ENCODE data around the gene RAD51B. TPM values are rescaled to one million over a fixed set of nuclear protein-coding genes. Genes with fewer than 3 reads are reported as not detected.

The RAD51B gene
- total RNA-seq, 1 experiment from 2014 or later: 29.9 TPM

DNA sequence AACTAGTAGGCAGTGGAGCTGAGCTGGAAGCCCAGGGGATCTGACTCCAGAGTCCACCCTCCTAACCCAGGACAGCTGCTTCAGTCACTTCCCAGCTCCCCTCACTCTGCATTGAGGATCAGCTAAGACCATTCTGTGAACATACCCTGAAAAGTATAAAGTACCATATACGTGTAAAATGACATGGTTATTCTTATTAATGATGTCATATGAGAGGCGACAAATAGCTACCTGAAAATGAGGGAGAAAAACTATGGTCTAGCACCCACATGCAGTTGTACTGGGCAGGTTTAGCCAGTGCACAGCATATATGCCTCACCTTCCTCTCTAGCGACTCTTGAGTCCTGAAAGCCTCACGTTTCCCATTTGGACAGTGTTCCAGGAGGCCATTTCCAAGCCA, 461.9 kb downstream of the RAD51B start:
- intact Hi-C loops (cut with micrococcal nuclease; ENCODE audit: unreplicated experiment): no loop called here
- CTCF ChIA-PET: no interaction called here
- TF ChIP-seq, protein P1, sequence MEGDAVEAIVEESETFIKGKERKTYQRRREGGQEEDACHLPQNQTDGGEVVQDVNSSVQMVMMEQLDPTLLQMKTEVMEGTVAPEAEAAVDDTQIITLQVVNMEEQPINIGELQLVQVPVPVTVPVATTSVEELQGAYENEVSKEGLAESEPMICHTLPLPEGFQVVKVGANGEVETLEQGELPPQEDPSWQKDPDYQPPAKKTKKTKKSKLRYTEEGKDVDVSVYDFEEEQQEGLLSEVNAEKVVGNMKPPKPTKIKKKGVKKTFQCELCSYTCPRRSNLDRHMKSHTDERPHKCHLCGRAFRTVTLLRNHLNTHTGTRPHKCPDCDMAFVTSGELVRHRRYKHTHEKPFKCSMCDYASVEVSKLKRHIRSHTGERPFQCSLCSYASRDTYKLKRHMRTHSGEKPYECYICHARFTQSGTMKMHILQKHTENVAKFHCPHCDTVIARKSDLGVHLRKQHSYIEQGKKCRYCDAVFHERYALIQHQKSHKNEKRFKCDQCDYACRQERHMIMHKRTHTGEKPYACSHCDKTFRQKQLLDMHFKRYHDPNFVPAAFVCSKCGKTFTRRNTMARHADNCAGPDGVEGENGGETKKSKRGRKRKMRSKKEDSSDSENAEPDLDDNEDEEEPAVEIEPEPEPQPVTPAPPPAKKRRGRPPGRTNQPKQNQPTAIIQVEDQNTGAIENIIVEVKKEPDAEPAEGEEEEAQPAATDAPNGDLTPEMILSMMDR (conservative IDR thresholded peaks at IDR 0.05): no peak
- no peak for TF ChIP-seq EZH2 (IDR thresholded peaks at IDR 0.05; ENCODE audit: low read depth)

DNA sequence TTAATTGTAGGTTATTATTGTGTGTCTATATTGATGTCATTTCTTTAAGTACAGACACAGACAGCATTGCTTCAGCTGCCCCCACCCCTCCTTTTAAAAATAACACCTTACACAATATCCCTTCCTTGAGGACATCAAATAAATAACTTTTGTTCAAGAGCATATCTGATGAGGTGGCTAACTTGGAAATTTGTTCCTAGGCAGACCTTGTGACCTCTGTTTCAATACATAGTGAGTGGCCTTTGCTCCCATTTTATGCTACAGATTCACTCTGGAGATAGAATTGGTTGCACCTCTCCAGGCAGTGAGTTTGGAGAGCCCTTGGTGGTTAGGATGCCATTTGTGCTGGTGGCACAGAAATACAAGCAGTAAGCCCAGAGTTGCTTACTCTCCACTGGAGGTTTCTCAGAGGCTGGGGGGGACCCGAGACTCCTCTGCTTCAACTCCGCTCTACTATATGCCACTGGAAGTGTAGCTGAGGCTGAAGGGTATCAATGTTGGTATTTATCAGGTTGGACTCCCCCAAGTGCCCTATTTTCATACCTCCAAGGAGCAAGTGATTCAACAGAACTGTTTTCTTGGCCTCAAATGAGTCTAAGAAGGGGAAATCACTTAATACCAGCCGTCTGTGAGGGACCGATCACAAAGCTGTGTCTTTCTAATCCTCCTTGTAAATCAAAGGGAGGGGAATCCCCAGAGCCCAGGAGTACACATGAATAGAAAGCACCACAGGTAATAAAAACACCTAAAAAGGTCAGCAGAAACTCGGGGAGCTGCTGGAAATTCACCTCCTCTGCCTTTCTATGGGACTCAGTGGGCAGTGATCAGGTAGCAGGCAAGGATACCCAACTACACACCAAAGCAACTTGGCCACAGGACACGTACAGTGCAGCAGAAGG, 463.1 kb downstream of the RAD51B start:
- CTCF ChIA-PET: no interaction called here

More for the DNA sequence above, 461.9 kb downstream of the RAD51B start:
- H3K9me2 ChIP-seq (ENCODE audit: insufficient read depth): no peaks in the 10 kb centered on the region
- no peaks in the 10 kb centered on the region for H3K9me3 ChIP-seq (ENCODE audit: insufficient read depth, low read depth)
- H2AFZ ChIP-seq: no peak overlapping the region
- POLR2A ChIA-PET (ENCODE audit: unreplicated experiment): no interaction called here
- H3K27me3 ChIP-seq (ENCODE audit: insufficient read depth, low read depth): no peaks in the 10 kb centered on the region
- H3K36me3 ChIP-seq (ENCODE audit: low read depth): peaks cover 6% of the 10 kb centered on the region; the same call in 1 of the 2 replicates
- H3K79me2 ChIP-seq (ENCODE audit: low read depth): no peaks in the 10 kb centered on the region
- no TSS peak for BruUV-seq (replicated peaks)
- peaks cover 21% of the 10 kb centered on the region for H3K4me1 ChIP-seq (replicated peaks; ENCODE audit: insufficient read depth)
- peaks cover 6% of the 10 kb centered on the region; the same call in 1 of the 2 replicates for H3F3A ChIP-seq (ENCODE audit: insufficient read depth, low read depth)
- DNase-seq: no peak
- no peak overlapping the region for H3K4me2 ChIP-seq
- no peak overlapping the region for H3K27ac ChIP-seq
- no peak overlapping the region for H3K4me3 ChIP-seq
- no peaks in the 10 kb centered on the region for H4K20me1 ChIP-seq (ENCODE audit: insufficient read depth)

DNA sequence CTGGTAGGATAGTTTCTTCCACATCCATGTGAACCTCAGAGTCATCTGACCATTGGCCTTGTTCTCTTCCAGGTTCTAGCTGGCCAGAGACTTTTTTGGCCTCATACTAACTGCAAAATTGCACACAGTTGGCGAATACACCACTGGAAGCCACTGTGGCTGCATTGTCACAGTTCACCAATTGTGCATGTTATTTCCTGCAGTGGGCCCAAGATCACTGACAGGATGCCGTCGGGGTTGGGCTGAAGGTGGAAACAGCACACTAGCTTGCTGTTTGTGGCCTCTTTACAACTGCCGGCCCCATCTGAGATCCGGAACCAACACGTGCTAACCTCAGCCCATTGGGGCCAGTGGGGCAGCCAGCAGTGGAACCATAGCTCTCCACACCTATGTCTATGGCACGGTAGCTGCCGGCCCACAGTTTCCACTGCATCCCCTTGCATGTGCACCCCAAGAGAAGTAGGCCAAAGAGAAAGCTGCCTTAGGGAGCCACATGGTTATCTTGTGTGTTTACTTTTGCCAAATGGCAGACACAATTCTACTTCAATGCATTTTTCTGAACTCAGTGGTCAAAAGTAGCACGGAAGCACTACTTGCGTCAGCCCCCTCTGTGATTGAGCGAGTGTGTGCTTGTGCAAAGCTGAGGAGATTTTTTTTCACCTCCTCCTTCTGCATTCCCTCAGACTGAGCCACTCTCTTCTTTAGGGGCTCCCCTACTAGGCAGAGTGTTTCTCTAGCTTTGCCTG, 464.0 kb downstream of the RAD51B start:
- Histone ChIP-seq H3K9me2 (ENCODE audit: insufficient read depth) (no peaks in the 10 kb centered on the region), H3K27me3 (ENCODE audit: insufficient read depth, low read depth) (no peaks in the 10 kb centered on the region), H3K4me2 (no peak overlapping the region), H3F3A (ENCODE audit: insufficient read depth, low read depth) (no peaks in the 10 kb centered on the region; the same call in 1 of the 2 replicates), H3K4me1 (replicated peaks; ENCODE audit: insufficient read depth) (peaks cover 14% of the 10 kb centered on the region), H4K20me1 (ENCODE audit: insufficient read depth) (no peaks in the 10 kb centered on the region), H3K9me3 (ENCODE audit: insufficient read depth, low read depth) (no peaks in the 10 kb centered on the region), H3K36me3 (ENCODE audit: low read depth) (peaks cover 6% of the 10 kb centered on the region; the same call in 1 of the 2 replicates), H3K27ac (no peak overlapping the region), H3K4me3 (no peak overlapping the region), H3K79me2 (ENCODE audit: low read depth) (no peaks in the 10 kb centered on the region), H2AFZ (no peak overlapping the region)
- BruUV-seq (replicated peaks): no TSS peak
- CTCF ChIA-PET: no interaction called here
- no peak for DNase-seq
- intact Hi-C loops (cut with micrococcal nuclease; ENCODE audit: unreplicated experiment): no loop called here
- TF ChIP-seq EZH2 (IDR thresholded peaks at IDR 0.05; ENCODE audit: low read depth): no peak
- TF ChIP-seq, protein P1 (conservative IDR thresholded peaks at IDR 0.05): no peak
- POLR2A ChIA-PET (ENCODE audit: unreplicated experiment): no interaction called here

More for the DNA sequence above, 463.1 kb downstream of the RAD51B start:
- H3K9me3 ChIP-seq (ENCODE audit: insufficient read depth, low read depth): no peaks in the 10 kb centered on the region
- POLR2A ChIA-PET (ENCODE audit: unreplicated experiment): no interaction called here
- no TSS peak for BruUV-seq (replicated peaks)
- peaks cover 6% of the 10 kb centered on the region; the same call in 1 of the 2 replicates for H3K36me3 ChIP-seq (ENCODE audit: low read depth)
- no peaks in the 10 kb centered on the region for H3K9me2 ChIP-seq (ENCODE audit: insufficient read depth)
- intact Hi-C loops (cut with micrococcal nuclease; ENCODE audit: unreplicated experiment): no loop called here
- no peaks in the 10 kb centered on the region for H3K27me3 ChIP-seq (ENCODE audit: insufficient read depth, low read depth)
- H3K4me3 ChIP-seq: no peak overlapping the region
- H4K20me1 ChIP-seq (ENCODE audit: insufficient read depth): no peaks in the 10 kb centered on the region
- no peak for TF ChIP-seq EZH2 (IDR thresholded peaks at IDR 0.05; ENCODE audit: low read depth)
- TF ChIP-seq, protein P1 (conservative IDR thresholded peaks at IDR 0.05): no peak
- peaks cover 21% of the 10 kb centered on the region for H3K4me1 ChIP-seq (replicated peaks; ENCODE audit: insufficient read depth)
- DNase-seq: no peak
- no peak overlapping the region for H2AFZ ChIP-seq
- H3K27ac ChIP-seq: no peak overlapping the region
- H3K79me2 ChIP-seq (ENCODE audit: low read depth): no peaks in the 10 kb centered on the region
- peaks cover 6% of the 10 kb centered on the region; the same call in 1 of the 2 replicates for H3F3A ChIP-seq (ENCODE audit: insufficient read depth, low read depth)
- no peak overlapping the region for H3K4me2 ChIP-seq
